SK-N-SH treated with all-trans-retinoic acid at 6 μM for 48 hours (cell line): ENCODE measurements around the gene PLPP3.

ENCODE experiments used
- ATAC-seq: fragments of 200-7000 bp; cut with Tn5 transposase; 3 replicates; pipeline ENCODE4 v1.9.1; 2020; ENCODE audit warnings: mild to moderate bottlenecking, moderate library complexity
- ARNTL ChIP-seq: fragments of 450-650 bp; formaldehyde crosslinking; IDR thresholded peaks from 2 replicates; pipeline ENCODE4 v1.5.0; 2020; ENCODE audit warnings: low read depth, mild to moderate bottlenecking, moderate library complexity, borderline replicate concordance
- CSDC2 ChIP-seq: fragments of 250-450 bp; sonication (Bioruptor Pico); IDR thresholded peaks from 2 replicates; pipeline ENCODE4 v1.5.0; 2020; ENCODE audit warnings: mild to moderate bottlenecking, moderate library complexity
- ESRRG ChIP-seq: fragments of 250-450 bp; sonication (Bioruptor Pico); IDR thresholded peaks from 2 replicates; pipeline ENCODE4 v1.6.1; 2021; ENCODE audit warnings: mild to moderate bottlenecking
- GLIS3 ChIP-seq: fragments of 250-450 bp; sonication (Bioruptor Pico); IDR thresholded peaks from 2 replicates; pipeline ENCODE4 v1.5.0; 2020; ENCODE audit warnings: mild to moderate bottlenecking, moderate library complexity
- ISL1 ChIP-seq: fragments of 250-450 bp; sonication (Bioruptor Pico); IDR thresholded peaks from 2 replicates; pipeline ENCODE4 v2.1.2; 2022; ENCODE audit warnings: mild to moderate bottlenecking, moderate library complexity
- OSR1 ChIP-seq: fragments of 250-450 bp; sonication (Bioruptor Pico); IDR thresholded peaks from 2 replicates; pipeline ENCODE4 v1.8.0; 2022; ENCODE audit warnings: moderate library complexity, mild to moderate bottlenecking, inconsistent platforms
- PPARA ChIP-seq: fragments of 250-450 bp; sonication (Bioruptor Pico); IDR thresholded peaks from 2 replicates; pipeline ENCODE4 v1.5.0; 2020; ENCODE audit warnings: mild to moderate bottlenecking, borderline replicate concordance
- RARB ChIP-seq: fragments of 250-450 bp; sonication (Bioruptor Pico); IDR thresholded peaks from 2 replicates; pipeline ENCODE4 v1.8.0; 2021; ENCODE audit warnings: mild to moderate bottlenecking, moderate library complexity
- TCF4 ChIP-seq: fragments of 250-450 bp; sonication (Bioruptor Pico); IDR thresholded peaks from 2 replicates; pipeline ENCODE4 v1.8.0; 2021; ENCODE audit warnings: mild to moderate bottlenecking, moderate library complexity, borderline replicate concordance
- TOX ChIP-seq: fragments of 250-450 bp; sonication (Bioruptor Pico); IDR thresholded peaks from 2 replicates; pipeline ENCODE4 v1.8.0; 2021; ENCODE audit warnings: mild to moderate bottlenecking, moderate library complexity, borderline replicate concordance
- ZC3H10 ChIP-seq: fragments of 250-450 bp; sonication (Bioruptor Pico); IDR thresholded peaks from 2 replicates; pipeline ENCODE4 v1.5.1; 2021; ENCODE audit warnings: mild to moderate bottlenecking, moderate library complexity
- ZFP3 ChIP-seq: fragments of 250-450 bp; sonication (Bioruptor Pico); IDR thresholded peaks from 2 replicates; pipeline ENCODE4 v1.5.0; 2020; ENCODE audit warnings: mild to moderate bottlenecking, moderate library complexity
- ZFP30 ChIP-seq: fragments of 450-650 bp; formaldehyde crosslinking; IDR thresholded peaks from 2 replicates; pipeline ENCODE4 v1.5.0; 2022; ENCODE audit warnings: mild to moderate bottlenecking, moderate library complexity
- ZNF565 ChIP-seq: fragments of 450-650 bp; formaldehyde crosslinking; conservative IDR thresholded peaks from 2 replicates; pipeline ENCODE4 v1.5.0; 2020; ENCODE audit warnings: low read depth, mild to moderate bottlenecking, moderate library complexity
- ZNF70 ChIP-seq: fragments of 450-650 bp; formaldehyde crosslinking; IDR thresholded peaks from 2 replicates; pipeline ENCODE4 v1.5.0; 2020; ENCODE audit warnings: mild to moderate bottlenecking, moderate library complexity
- ZNF8 ChIP-seq: fragments of 450-650 bp; formaldehyde crosslinking; IDR thresholded peaks from 2 replicates; pipeline ENCODE4 v1.5.0; 2020; ENCODE audit warnings: mild to moderate bottlenecking, moderate library complexity
- TF ChIP-seq, protein P1 (sequence below): fragments of 250-450 bp; sonication (Bioruptor Pico); IDR thresholded peaks from 2 replicates; pipeline ENCODE4 v1.8.0; 2020; ENCODE audit warnings: mild to moderate bottlenecking, moderate library complexity, borderline replicate concordance
- TF ChIP-seq, protein P2 (sequence below): fragments of 250-450 bp; sonication (Bioruptor Pico); IDR thresholded peaks from 2 replicates; pipeline ENCODE4 v1.8.0; 2021; ENCODE audit warnings: low read depth, mild to moderate bottlenecking, moderate library complexity, borderline replicate concordance
- TF ChIP-seq, protein P3 (sequence below): fragments of 250-450 bp; sonication (Bioruptor Pico); IDR thresholded peaks from 2 replicates; pipeline ENCODE4 v1.5.0; 2020; ENCODE audit warnings: mild to moderate bottlenecking, moderate library complexity
- TF ChIP-seq, protein P4 (sequence below): fragments of 250-450 bp; sonication (Bioruptor Pico); IDR thresholded peaks from 2 replicates; pipeline ENCODE4 v1.5.1; 2021; ENCODE audit warnings: mild to moderate bottlenecking, moderate library complexity

PLPP3 gene

DNA sequence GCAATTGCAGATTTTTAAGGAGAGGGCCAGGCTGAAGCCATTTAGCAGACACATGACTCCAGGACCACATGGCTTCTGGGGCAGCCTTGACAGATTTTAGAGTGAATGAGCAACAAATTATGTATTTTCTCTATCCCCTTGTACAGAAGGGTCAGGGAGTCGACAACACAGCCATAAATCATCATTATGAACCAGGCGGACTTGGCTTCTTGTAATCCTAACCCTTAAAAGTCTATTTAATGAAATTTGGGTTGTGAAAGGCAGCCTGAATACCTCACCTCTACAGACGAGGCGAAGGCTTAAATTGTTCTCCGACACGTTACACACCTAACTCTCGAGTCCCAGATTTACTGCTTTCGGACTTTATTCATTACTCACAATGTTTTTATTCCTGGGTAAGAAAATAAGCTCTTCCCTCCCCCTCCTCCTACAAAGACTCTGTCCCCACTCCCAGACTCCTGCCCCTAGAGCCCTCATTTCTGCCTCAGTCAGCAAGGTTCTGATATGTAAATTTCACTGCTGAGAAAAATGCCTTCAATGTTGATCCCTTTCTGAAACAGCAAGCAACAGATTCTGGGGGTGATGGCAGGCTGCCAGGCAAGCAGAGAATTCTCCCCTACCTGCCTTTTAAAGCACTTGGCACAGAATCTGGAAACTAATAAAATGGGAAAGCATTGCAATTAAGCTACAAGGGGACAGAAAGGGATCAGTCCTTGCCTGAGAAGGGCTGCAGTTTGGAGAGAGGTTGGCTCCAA, 51.6 kb downstream of the PLPP3 start:
- ATAC-seq: peak; percentile 35
- TF ChIP-seq, protein P1, sequence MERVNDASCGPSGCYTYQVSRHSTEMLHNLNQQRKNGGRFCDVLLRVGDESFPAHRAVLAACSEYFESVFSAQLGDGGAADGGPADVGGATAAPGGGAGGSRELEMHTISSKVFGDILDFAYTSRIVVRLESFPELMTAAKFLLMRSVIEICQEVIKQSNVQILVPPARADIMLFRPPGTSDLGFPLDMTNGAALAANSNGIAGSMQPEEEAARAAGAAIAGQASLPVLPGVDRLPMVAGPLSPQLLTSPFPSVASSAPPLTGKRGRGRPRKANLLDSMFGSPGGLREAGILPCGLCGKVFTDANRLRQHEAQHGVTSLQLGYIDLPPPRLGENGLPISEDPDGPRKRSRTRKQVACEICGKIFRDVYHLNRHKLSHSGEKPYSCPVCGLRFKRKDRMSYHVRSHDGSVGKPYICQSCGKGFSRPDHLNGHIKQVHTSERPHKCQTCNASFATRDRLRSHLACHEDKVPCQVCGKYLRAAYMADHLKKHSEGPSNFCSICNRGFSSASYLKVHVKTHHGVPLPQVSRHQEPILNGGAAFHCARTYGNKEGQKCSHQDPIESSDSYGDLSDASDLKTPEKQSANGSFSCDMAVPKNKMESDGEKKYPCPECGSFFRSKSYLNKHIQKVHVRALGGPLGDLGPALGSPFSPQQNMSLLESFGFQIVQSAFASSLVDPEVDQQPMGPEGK (CRISPR knock-in tag): no peak
- TF ChIP-seq CSDC2 (CRISPR knock-in tag) (no peak), ZFP30 (CRISPR knock-in tag) (no peak), GLIS3 (CRISPR knock-in tag) (no peak), TCF4 (CRISPR knock-in tag) (no peak)
- TF ChIP-seq, protein P2, sequence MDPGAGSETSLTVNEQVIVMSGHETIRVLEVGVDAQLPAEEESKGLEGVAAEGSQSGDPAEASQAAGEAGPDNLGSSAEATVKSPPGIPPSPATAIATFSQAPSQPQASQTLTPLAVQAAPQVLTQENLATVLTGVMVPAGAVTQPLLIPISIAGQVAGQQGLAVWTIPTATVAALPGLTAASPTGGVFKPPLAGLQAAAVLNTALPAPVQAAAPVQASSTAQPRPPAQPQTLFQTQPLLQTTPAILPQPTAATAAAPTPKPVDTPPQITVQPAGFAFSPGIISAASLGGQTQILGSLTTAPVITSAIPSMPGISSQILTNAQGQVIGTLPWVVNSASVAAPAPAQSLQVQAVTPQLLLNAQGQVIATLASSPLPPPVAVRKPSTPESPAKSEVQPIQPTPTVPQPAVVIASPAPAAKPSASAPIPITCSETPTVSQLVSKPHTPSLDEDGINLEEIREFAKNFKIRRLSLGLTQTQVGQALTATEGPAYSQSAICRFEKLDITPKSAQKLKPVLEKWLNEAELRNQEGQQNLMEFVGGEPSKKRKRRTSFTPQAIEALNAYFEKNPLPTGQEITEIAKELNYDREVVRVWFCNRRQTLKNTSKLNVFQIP (CRISPR knock-in tag): no peak

DNA sequence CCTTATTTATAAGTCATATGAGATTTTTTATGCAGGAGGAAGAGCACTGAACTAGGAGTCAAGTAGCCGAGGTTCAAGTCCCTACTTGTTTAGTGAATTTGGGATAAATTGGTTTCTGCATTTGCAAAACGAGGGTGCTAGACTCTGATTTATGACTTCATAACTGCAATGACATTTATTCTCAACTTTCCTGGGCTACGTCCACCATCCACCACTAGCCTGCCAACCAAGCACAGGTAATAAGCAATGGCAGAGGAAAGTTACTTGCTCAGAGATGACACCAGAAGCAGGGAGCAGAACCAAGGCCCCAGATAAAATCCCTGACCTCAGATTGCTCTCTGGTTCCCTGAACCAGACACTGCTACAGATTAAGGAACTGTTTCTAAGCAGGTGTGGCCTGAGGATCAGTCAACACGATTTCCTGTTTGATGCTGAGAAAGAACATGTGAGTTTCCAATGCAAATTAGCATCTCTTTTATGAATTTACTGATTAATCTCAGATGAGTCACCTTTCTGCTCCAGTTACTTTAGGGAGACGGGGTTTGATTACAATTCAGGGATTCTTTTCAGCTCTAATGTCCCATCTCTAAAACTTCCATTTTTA, 52.7 kb downstream of the PLPP3 start:
- TF ChIP-seq ISL1 (CRISPR knock-in tag) (no peak), ZC3H10 (no peak), TOX (CRISPR knock-in tag) (no peak), TCF4 (CRISPR knock-in tag) (no peak), ZFP30 (CRISPR knock-in tag) (no peak), ZNF8 (CRISPR knock-in tag) (no peak), ZNF70 (CRISPR knock-in tag) (no peak), GLIS3 (CRISPR knock-in tag) (no peak), ESRRG (CRISPR knock-in tag) (no peak), RARB (CRISPR knock-in tag) (no peak), ARNTL (CRISPR knock-in tag) (no peak), PPARA (CRISPR knock-in tag) (no peak), ZFP3 (CRISPR knock-in tag) (no peak)
- TF ChIP-seq, protein P2 (CRISPR knock-in tag): no peak
- TF ChIP-seq, protein P3, sequence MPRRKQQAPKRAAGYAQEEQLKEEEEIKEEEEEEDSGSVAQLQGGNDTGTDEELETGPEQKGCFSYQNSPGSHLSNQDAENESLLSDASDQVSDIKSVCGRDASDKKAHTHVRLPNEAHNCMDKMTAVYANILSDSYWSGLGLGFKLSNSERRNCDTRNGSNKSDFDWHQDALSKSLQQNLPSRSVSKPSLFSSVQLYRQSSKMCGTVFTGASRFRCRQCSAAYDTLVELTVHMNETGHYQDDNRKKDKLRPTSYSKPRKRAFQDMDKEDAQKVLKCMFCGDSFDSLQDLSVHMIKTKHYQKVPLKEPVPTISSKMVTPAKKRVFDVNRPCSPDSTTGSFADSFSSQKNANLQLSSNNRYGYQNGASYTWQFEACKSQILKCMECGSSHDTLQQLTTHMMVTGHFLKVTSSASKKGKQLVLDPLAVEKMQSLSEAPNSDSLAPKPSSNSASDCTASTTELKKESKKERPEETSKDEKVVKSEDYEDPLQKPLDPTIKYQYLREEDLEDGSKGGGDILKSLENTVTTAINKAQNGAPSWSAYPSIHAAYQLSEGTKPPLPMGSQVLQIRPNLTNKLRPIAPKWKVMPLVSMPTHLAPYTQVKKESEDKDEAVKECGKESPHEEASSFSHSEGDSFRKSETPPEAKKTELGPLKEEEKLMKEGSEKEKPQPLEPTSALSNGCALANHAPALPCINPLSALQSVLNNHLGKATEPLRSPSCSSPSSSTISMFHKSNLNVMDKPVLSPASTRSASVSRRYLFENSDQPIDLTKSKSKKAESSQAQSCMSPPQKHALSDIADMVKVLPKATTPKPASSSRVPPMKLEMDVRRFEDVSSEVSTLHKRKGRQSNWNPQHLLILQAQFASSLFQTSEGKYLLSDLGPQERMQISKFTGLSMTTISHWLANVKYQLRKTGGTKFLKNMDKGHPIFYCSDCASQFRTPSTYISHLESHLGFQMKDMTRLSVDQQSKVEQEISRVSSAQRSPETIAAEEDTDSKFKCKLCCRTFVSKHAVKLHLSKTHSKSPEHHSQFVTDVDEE (CRISPR knock-in tag): no peak
- TF ChIP-seq, protein P4, sequence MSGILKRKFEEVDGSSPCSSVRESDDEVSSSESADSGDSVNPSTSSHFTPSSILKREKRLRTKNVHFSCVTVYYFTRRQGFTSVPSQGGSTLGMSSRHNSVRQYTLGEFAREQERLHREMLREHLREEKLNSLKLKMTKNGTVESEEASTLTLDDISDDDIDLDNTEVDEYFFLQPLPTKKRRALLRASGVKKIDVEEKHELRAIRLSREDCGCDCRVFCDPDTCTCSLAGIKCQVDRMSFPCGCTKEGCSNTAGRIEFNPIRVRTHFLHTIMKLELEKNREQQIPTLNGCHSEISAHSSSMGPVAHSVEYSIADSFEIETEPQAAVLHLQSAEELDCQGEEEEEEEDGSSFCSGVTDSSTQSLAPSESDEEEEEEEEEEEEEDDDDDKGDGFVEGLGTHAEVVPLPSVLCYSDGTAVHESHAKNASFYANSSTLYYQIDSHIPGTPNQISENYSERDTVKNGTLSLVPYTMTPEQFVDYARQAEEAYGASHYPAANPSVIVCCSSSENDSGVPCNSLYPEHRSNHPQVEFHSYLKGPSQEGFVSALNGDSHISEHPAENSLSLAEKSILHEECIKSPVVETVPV (CRISPR knock-in tag): no peak
- TF ChIP-seq, all 23 proteins: peak for 0
- peak; percentile 50 for ATAC-seq

DNA sequence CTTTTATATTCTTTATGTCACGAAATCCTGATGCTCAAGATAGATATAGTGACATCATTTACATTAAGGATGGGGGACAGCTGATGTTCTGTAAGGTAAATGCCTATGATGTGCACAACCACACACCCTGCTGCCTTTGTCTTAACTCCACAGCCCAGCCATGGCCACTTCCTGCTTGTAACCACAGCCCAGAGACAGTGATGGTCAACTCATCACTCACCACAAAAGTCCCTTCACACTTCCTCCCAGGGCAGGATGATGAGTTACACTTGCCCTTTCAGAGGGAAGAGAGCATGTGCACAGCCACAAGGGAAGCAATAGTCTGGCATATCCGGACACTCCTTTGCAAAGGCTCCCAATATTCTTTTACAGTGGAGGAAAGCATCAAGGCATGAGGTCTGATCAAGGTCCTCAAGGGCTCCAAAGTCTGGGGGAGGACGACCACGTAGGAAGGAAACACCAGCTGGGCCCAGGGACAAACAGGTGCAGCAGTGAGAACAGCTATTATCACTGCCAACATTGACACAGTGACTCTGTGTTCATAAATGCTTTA, 53.8 kb downstream of the PLPP3 start:
- TF ChIP-seq ISL1 (CRISPR knock-in tag) (no peak), CSDC2 (CRISPR knock-in tag) (no peak), OSR1 (CRISPR knock-in tag) (no peak), ZNF70 (CRISPR knock-in tag) (no peak), ARNTL (CRISPR knock-in tag) (no peak), ZFP3 (CRISPR knock-in tag) (no peak), ZNF565 (CRISPR knock-in tag) (no peak), TOX (CRISPR knock-in tag) (no peak), TCF4 (CRISPR knock-in tag) (no peak), GLIS3 (CRISPR knock-in tag) (no peak)
- TF ChIP-seq, protein P4 (CRISPR knock-in tag): no peak
- TF ChIP-seq, protein P3 (CRISPR knock-in tag): no peak
- TF ChIP-seq, all 23 proteins: peak for 0
- no peak for ATAC-seq
